ENCODE measurements around the gene TSPAN8.

DNA sequence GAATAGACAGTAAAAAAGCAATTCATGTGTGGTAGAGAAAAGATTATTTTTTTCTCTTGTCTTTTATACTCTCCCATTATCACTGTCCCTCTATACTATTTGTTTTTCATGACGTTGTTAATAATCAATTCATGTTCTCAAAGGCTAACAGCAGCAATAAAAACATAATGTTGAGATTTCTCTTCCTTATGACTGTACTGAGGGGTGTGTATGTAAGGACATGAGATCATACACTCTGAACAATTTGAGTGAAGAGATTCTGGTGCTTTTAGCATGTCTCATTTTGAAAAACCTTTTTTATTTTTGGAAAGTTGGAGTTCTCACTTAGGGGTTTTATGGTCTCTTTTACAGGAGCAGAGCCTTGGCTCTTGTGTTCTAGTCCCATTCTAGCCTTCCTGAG is 3.8 kb upstream of the TSPAN8 start:
- TF ChIP-seq, protein P1, sequence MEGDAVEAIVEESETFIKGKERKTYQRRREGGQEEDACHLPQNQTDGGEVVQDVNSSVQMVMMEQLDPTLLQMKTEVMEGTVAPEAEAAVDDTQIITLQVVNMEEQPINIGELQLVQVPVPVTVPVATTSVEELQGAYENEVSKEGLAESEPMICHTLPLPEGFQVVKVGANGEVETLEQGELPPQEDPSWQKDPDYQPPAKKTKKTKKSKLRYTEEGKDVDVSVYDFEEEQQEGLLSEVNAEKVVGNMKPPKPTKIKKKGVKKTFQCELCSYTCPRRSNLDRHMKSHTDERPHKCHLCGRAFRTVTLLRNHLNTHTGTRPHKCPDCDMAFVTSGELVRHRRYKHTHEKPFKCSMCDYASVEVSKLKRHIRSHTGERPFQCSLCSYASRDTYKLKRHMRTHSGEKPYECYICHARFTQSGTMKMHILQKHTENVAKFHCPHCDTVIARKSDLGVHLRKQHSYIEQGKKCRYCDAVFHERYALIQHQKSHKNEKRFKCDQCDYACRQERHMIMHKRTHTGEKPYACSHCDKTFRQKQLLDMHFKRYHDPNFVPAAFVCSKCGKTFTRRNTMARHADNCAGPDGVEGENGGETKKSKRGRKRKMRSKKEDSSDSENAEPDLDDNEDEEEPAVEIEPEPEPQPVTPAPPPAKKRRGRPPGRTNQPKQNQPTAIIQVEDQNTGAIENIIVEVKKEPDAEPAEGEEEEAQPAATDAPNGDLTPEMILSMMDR (conservative IDR thresholded peaks at IDR 0.05), result no peak
- no peak for TF ChIP-seq ZFX (IDR thresholded peaks at IDR 0.05)
